ENCODE measurements around the gene LCN10.

The LCN10 gene

GRCh38 chr9:136694872-136695247 lies 47.9 kb downstream of the LCN10 start:
- Histone ChIP-seq H3K4me3 (ENCODE audit: low read depth in 1 of 2, low read length in 1 of 2) (no peak overlapping the region), H3K9me3 (no peaks in the 10 kb centered on the region), H3K4me1 (ENCODE audit: control insufficient read depth in 1 of 2, insufficient read depth in 1 of 2, low read depth in 1 of 2, low read length in 1 of 2) (peaks cover 49 to 60% of the 10 kb centered on the region in 2 experiments), H3K36me3 (no peaks in the 10 kb centered on the region), H3K27ac (no peak overlapping the region), H3K27me3 (no peaks in the 10 kb centered on the region)
- TF ChIP-seq CTCF (IDR thresholded peaks at IDR 0.05): no peak

- no peaks in the 10 kb centered on the region for H3K27me3 ChIP-seq
Observed at GRCh38 chr9:136694163-136694871, 48.4 kb downstream of the LCN10 start.

GRCh38 chr9:136693490-136694162 lies 49.1 kb downstream of the LCN10 start:
- Histone ChIP-seq H3K27ac (no peak overlapping the region), H3K4me1 (ENCODE audit: control insufficient read depth in 1 of 2, insufficient read depth in 1 of 2, low read depth in 1 of 2, low read length in 1 of 2) (peaks cover 36 to 47% of the 10 kb centered on the region in 2 experiments), H3K9me3 (no peaks in the 10 kb centered on the region), H3K27me3 (no peaks in the 10 kb centered on the region), H3K4me3 (ENCODE audit: low read depth in 1 of 2, low read length in 1 of 2) (no peak overlapping the region), H3K36me3 (no peaks in the 10 kb centered on the region)
- no peak for TF ChIP-seq CTCF (IDR thresholded peaks at IDR 0.05)

More at GRCh38 chr9:136694163-136694871, 48.4 kb downstream of the LCN10 start:
- peaks cover 43 to 54% of the 10 kb centered on the region in 2 experiments for H3K4me1 ChIP-seq (ENCODE audit: control insufficient read depth in 1 of 2, insufficient read depth in 1 of 2, low read depth in 1 of 2, low read length in 1 of 2)
- peak; percentile 79 for TF ChIP-seq CTCF (IDR thresholded peaks at IDR 0.05)
- no peaks in the 10 kb centered on the region for H3K36me3 ChIP-seq
- no peaks in the 10 kb centered on the region for H3K9me3 ChIP-seq
- no peak overlapping the region for H3K27ac ChIP-seq
- H3K4me3 ChIP-seq (ENCODE audit: low read depth in 1 of 2, low read length in 1 of 2): no peak overlapping the region

GRCh38 chr9:136693135-136693489 lies 49.6 kb downstream of the LCN10 start:
- no peak overlapping the region for H3K27ac ChIP-seq
- H3K9me3 ChIP-seq: no peaks in the 10 kb centered on the region
- no peaks in the 10 kb centered on the region for H3K27me3 ChIP-seq
- H3K4me1 ChIP-seq (ENCODE audit: control insufficient read depth in 1 of 2, insufficient read depth in 1 of 2, low read depth in 1 of 2, low read length in 1 of 2): peaks cover 35 to 45% of the 10 kb centered on the region in 2 experiments
- no peaks in the 10 kb centered on the region for H3K36me3 ChIP-seq
- H3K4me3 ChIP-seq (ENCODE audit: low read depth in 1 of 2, low read length in 1 of 2): no peak overlapping the region
- TF ChIP-seq CTCF (IDR thresholded peaks at IDR 0.05): no peak

DNA sequence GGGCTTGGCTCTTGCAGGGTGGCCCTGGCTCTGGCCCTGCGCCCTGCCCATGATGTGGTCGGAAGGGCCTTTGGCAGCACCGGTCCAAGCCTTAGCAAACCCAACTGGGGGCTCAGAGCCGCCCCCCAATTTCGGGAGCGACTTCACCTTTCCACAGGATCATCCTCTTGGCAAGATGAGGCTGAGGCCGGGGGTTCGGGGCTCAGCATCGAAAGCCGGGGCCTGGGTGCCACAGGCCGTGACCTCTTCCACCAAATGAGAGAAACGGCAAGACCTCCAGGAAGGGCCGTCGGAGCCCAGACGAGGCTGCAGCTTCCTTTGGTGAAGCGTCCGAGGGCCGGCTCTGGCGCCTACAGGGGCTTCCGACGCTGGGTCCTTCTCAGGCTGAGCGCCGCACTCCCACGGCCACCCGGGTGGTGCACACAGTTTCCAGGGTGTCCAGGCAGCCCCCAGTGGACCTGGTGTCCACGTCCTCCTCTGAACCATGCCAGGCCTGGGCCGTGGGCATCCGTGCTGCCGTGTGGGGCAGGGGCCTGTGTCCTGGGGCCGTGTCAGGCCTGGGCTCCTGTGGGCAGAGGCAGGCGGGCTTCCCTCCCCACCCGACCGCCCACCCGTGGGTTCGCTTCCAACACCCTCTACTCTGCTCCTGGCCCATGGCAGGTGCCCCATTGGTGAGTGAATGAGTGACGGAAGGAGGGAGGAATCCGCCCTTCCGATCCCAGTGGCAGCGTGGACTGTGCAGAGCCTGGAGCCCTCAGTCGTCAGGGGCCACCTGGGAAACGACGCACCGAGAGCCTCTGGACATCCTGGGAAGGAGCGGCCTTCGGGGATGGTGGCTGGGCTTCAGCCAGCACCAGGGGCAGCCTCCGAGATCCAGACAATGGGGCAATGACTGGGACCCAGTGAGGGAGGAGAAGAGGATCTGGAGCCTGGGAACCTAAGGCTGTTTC lies 50.3 kb downstream of the LCN10 start:
- Histone ChIP-seq H3K4me1 (ENCODE audit: control insufficient read depth in 1 of 2, insufficient read depth in 1 of 2, low read depth in 1 of 2, low read length in 1 of 2) (peaks cover 32 to 45% of the 10 kb centered on the region in 2 experiments), H3K9me3 (no peaks in the 10 kb centered on the region), H3K36me3 (no peaks in the 10 kb centered on the region), H3K27ac (no peak overlapping the region), H3K27me3 (no peaks in the 10 kb centered on the region), H3K4me3 (ENCODE audit: low read depth in 1 of 2, low read length in 1 of 2) (no peak overlapping the region)
- no peak for TF ChIP-seq CTCF (IDR thresholded peaks at IDR 0.05)
